Esophagus squamous epithelium (tissue), 4 donors: Measurements from ENCODE around the gene MYO18B.

Source experiments
- POLR2A ChIP-seq, 4 donors: fragments of 450-650 bp; IDR thresholded peaks; one replicate each; pipeline ENCODE4 v1.6.1; 2017; ENCODE audit warnings: antibody characterized with exemption in 4 of 4, mild to moderate bottlenecking in 4 of 4, moderate library complexity in 3 of 4
- TF ChIP-seq, protein P1 (sequence below), 6 experiments: fragments of 450-650 bp in 4 of 6; fragments of 200-600 bp in 2 of 6; sonication (generic) in 2 of 6; IDR thresholded peaks; one replicate each; pipeline ENCODE4 v1.5.1; 2016 to 2019; ENCODE audit warnings: antibody characterized with exemption in 6 of 6, mild to moderate bottlenecking in 4 of 6, moderate library complexity in 4 of 6

DNA sequence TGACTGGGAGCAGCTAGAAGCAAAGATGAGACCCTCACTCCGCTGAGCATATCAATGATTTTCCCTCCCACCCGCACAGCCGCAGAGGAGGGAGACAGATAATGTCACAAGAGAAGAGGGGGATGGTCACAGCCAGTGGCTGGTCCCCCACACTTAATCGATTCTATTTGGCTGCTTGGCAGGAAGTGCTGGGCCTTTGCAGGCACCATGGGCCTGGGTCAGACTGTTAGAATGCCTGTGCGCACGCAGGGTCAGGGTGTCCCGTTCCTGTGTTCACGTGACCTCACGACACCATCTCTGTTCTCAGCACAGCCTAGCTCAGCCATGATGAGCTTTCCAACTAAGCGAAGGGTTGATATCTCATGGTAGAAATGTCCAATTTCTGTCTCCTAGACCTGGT, 107.0 kb downstream of the MYO18B start:
- TF ChIP-seq, protein P1, sequence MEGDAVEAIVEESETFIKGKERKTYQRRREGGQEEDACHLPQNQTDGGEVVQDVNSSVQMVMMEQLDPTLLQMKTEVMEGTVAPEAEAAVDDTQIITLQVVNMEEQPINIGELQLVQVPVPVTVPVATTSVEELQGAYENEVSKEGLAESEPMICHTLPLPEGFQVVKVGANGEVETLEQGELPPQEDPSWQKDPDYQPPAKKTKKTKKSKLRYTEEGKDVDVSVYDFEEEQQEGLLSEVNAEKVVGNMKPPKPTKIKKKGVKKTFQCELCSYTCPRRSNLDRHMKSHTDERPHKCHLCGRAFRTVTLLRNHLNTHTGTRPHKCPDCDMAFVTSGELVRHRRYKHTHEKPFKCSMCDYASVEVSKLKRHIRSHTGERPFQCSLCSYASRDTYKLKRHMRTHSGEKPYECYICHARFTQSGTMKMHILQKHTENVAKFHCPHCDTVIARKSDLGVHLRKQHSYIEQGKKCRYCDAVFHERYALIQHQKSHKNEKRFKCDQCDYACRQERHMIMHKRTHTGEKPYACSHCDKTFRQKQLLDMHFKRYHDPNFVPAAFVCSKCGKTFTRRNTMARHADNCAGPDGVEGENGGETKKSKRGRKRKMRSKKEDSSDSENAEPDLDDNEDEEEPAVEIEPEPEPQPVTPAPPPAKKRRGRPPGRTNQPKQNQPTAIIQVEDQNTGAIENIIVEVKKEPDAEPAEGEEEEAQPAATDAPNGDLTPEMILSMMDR (IDR thresholded peaks at IDR 0.05) = no peak
- TF ChIP-seq POLR2A (IDR thresholded peaks at IDR 0.05) = no peak
